DMS53 treated with DMSO at 0.1 percent for 48 hours (cell line): ENCODE results near the gene PCDHAC2.

ENCODE experiments used
- DNase-seq: peaks from one replicate; lab custom pipeline; 2025; ENCODE audit not compliant: unreplicated experiment; lab: John Stamatoyannopoulos, UW

PCDHAC2 gene

DNA sequence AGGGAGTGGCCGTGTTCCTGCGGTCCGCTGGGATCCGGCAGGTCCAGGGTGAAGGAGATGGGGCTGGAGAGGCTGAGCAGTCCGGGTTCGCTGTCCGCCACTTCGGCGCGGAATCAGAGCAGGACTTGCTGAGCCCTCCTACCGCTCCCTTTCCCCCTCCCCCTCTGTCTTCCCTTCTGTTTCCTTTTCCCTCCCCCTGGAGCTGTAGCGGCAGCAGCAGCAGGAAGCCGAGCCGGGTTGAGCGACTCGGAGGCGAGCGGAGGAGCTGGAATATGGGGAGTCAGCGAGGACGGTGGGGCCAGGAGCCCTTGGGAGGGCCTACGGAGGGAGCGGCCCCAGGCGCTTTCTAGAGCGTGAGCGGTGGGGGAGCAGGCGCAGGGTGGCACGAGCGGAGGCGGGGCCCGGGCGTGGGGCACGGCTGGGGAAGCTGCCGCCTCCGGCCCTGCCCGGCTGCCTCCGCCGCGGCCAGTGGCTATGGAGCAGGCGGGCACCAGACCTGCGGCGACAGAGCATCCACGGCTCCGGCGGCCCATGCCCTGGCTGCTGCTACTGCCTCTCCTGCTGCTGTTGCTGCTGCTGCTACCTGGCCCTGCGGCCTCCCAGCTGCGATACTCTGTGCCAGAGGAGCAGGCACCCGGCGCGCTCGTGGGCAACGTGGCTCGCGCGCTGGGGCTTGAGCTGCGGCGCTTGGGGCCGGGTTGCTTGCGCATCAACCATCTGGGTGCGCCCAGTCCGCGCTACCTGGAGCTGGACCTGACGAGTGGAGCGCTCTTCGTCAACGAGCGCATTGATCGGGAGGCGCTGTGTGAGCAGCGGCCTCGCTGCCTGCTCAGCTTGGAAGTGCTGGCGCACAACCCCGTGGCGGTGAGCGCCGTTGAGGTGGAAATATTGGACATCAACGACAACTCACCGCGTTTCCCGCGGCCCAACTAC is at the start of gene PCDHAC2:
PCDHAC2 (plus strand) TSS at position 184 of the 933 bp plus-strand sequence; CDS start at position 475, 291 bp downstream.
- DNase-seq = peak; percentile 83

DNA sequence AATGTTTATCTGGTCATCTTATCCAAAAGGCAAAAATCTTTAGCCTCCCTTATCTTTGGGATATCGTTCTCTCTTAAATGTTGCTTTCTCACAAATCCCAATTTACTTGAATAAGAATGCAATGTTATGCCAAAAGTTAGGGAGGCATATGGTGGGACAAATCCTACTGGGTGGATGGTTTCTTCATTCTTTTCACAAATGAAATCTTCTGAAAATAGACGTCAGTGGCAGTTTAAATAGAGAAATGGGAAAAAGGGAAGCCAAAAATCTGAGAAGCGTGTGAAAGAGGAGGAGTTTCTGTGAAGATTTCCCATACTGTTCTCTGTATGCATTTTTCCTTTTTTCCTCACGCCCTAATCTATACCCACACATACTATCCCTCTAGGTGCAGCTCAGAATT is 42.7 kb upstream of the PCDHAC2 start:
- DNase-seq = no peak

- DNase-seq = peak; percentile 79
Measured at GRCh38 chr5:140925806-140926442, 40.4 kb upstream of the PCDHAC2 start, which contains the start of gene PCDHAC1. Gene PCDHAC1, plus strand, starts transcription at chr5:140926299. Its CDS starts 594 bp downstream, at chr5:140926893.

DNA sequence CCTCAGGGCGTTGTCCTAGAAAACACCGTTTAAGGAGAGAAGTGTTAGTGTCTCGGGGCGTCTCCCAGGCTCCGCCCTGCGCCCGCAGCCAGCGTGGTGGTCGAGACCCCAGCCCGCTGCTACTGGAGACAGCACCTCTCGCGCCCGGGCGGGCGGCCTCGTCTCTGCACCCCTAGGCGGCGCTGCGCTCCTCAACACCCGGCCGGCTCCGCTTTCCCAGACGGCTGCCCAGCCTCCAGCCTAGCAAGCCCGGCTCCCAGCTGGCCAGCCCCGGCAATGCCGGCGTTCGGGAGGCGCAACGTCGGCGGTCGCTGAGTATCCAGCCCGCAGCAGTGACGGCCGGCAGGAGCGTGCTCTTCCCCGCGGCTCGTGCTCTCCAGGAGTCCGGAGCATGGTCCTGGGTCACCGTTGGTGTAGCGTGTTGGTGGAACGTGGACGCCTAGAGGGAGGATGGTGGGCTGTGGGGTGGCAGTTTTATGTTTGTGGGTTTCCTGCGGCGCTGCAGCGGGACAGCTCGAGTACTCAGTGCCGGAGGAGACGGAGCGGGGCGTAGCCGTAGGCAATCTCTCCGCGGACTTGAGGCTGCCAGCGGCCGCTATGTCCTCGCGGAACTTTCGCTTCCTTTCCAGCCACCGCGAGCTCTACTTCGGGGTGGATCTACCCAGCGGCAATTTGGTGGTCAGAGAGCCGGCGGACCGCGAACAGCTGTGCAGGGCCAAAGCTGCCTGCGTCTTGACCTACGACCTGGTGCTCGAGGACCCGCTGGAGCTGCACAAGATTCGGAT is 39.6 kb upstream of the PCDHAC2 start:
- DNase-seq = peak; percentile 85

DNA sequence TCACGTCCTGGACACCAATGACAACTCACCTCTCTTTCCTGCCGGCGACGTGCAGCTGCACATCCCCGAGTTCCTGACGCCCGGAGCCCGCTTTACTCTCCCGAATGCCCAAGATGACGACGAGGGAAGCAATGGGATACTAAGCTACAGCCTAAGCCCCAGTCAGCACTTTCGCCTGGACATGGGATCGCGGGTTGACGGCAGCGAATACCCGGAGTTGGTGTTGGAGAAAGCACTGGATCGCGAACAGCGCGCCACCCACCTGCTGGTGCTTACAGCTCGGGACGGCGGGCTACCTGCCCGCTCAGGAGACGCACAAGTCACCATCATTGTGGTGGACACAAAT is 39.1 kb upstream of the PCDHAC2 start:
- DNase-seq = no peak

- DNase-seq = no peak
Measured at GRCh38 chr5:140934964-140935606, 31.2 kb upstream of the PCDHAC2 start.

DNA sequence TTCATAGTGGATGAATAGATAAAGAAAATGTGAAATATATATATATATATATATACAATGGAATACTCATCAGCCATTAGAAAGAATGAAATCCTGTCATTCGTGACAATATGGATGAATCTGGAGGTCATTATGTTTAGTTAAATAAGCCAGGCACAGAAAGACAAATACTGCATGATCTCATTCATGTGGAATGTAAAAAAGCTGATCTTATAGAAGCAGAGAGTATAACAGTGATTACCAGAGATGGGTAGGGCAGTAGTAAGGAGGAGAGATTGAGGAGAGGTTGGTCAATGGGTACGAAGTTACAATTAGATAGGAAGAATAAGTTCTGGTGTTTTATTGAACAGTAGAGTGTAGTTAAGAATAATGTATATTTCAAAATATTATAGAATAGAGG is 19.7 kb upstream of the PCDHAC2 start:
- DNase-seq = peak; percentile 22

DNA sequence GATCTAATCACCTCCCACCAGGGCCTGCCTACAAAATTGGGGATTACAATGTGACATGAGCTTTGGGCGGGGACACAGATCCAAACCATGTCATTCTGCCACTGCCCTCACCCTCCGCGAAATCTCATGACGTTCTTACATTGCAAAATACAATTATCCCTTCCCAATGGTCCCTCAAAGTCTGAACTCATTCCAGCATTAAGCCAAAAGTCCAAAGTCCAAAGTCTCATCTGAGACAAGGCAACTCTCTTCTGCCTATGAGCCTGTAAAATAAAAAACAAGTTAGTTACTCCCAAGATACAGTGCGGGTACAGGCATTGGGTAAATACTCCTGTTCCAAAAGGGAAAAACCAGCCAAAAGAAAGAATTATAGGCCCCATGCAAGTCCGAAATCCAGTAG is 14.6 kb upstream of the PCDHAC2 start:
- no peak for DNase-seq

DNA sequence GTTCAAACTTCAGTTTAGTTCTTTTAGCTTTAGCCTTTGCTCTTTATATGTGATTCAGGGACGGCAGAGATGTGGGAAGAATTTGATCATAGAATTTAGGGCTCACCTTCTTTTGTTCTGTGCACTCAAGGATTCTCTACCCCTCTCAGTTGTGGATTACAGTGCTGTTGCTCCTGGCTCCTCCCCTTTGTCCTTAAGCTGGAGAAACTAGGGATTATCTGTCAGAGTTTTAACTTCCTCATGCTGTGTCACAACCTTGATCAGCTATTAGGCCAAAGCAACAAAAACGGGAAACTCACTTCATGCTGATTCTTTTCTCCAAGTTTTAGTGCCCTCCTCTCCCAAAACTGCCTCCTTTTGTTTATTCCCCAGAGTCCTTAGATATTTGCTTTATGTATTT is 13.0 kb upstream of the PCDHAC2 start:
- no peak for DNase-seq

GRCh38 chr5:140962190-140962589 is 4.1 kb upstream of the PCDHAC2 start:
- no peak for DNase-seq

GRCh38 chr5:140964356-140964755 is 1.9 kb upstream of the PCDHAC2 start:
- DNase-seq = no peak

DNA sequence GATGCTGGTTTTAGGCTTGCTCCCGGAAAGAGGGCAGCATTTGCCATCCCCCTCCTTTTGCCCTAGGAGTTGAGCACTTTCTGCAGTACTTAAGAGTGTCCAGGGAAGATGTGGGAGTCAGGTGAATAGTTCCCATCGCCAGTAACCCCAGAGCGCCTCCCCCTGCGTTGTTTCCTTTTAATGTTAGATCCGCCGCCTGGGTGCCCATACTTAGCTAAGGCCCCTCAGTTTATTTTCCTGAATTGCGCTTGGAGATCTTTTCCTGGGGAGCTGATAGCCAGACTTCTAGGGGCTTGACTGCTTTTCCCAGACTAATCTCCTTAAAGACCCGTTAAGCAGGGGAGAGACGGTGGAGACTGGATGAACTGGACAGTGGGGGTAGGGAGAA is 377 bp upstream of the PCDHAC2 start:
- peak; percentile 41 for DNase-seq

- DNase-seq = no peak
Measured at GRCh38 chr5:140967226-140967893, 1.1 kb downstream of the PCDHAC2 start.

- DNase-seq = no peak
Measured at GRCh38 chr5:140969880-140970279, 3.6 kb downstream of the PCDHAC2 start.

DNA sequence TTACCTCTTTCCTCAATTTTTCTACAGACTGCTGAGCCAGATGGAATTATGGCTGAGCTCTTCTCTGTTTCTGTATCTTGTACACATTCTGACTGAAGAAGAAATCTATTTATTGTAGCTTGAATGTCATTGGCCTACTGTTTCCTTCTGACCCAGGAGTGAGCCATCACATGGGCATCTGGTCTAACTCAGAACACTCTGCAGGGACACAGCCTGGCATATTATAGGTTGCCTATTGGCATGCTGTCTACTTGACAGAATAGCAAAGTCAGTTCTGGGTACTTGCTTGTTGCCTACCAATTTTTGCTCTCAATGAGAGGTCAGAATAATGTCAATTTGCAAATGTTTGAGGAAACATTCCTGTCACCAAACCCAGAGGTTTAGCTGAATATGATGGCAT is 7.3 kb downstream of the PCDHAC2 start:
- DNase-seq = no peak

DNA sequence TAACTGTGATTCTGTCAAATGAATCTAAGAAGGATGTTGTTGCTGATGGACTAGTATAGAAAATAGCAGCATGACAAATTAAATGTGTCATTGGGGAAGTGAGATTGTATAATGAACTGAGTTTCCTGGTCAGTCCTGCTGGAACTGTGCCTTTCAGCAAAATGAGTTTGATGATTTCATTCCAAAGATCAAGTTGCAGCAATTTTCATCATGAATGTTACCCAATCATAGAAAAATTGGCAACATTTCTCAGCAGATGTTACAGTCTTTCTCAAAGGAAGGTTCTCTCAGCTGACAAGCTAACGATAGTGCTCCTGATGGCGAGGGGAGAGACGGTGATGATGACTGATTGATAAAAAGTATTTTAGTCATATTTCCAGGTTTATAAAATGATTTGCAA is 10.7 kb downstream of the PCDHAC2 start:
- no peak for DNase-seq

DNA sequence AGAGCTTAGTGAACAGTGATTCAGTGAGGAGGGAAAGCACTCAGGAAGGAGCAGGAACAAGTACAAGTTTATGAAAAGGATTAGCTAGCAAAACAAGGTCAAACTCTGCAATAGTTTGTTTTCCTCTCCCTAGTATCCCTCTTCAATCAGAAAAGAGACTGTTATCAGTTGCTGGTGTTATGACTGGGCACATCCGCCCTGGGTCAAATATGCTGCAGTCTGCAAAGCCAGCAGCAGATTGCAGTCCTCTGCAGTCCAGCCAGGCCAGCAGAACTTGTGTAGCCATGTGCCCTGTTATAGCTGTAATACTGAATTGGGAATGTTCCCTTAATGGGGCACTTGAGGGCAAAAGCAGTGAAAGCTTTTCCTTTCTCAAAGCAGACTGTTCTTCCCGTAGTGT is 12.0 kb downstream of the PCDHAC2 start:
- DNase-seq = no peak

DNA sequence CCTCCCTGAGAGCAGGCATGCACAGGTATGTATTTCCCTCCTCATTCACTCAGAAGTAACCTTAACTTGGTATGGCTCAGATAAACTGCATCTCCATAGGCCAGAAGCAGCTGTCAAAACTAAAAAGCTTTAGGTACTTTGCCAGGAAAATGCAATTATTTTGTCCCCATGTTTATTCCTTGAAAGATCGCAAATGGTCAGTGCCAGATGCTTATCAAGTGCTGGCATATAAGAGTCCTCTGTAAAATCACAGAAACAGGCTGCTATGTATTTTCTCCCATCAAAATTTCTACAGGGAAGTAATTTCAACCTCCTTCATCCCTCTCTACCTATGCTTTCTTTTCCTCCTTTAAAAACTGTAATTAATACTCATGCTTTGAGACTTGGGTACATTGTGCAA is 12.7 kb downstream of the PCDHAC2 start:
- no peak for DNase-seq

- no peak for DNase-seq
Measured at GRCh38 chr5:140982083-140982716, 15.9 kb downstream of the PCDHAC2 start.

DNA sequence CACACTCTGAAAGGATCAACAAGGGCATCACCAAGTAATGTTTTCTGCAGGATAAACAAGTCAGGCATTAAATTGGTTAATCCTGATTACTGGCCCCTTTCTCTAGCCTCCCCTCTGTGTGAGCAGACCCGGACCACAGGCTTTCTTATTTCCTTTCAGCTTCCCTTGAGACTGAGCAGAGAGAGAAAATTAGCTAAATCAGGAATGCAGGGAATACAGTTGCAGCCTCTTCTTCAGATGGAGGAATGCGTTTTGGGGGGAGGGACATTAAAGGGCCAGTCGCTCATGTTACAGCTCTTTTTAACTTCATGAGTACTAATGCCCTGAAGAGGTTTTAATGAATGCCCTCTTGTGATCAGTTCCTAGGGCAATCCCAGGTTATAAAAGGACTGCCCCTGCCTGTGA is 19.8 kb downstream of the PCDHAC2 start:
- no peak for DNase-seq
